Tibial nerve (tissue), 4 donors: Measurements from ENCODE around the gene UNC80.

Source experiments
- EP300 ChIP-seq, 2 donors: sonication (generic); formaldehyde crosslinking; IDR thresholded peaks; one replicate each; pipeline ENCODE4 v1.6.1; 2017; ENCODE audit warnings: antibody characterized with exemption in 2 of 2, mild to moderate bottlenecking in 1 of 2
- POLR2A ChIP-seq, 2 donors: fragments of 450-650 bp; IDR thresholded peaks; one replicate each; pipeline ENCODE4 v1.6.1; 2017; ENCODE audit warnings: antibody characterized with exemption in 2 of 2, mild to moderate bottlenecking in 2 of 2, moderate library complexity in 2 of 2
- TF ChIP-seq, protein P1 (sequence below), 5 experiments: fragments of 200-600 bp in 3 of 5; fragments of 450-650 bp in 2 of 5; sonication (generic) in 3 of 5; IDR thresholded peaks; one replicate each; pipeline ENCODE4 v1.5.1; 2016 to 2019; ENCODE audit warnings: antibody characterized with exemption in 5 of 5, mild to moderate bottlenecking in 3 of 5, moderate library complexity in 2 of 5

DNA sequence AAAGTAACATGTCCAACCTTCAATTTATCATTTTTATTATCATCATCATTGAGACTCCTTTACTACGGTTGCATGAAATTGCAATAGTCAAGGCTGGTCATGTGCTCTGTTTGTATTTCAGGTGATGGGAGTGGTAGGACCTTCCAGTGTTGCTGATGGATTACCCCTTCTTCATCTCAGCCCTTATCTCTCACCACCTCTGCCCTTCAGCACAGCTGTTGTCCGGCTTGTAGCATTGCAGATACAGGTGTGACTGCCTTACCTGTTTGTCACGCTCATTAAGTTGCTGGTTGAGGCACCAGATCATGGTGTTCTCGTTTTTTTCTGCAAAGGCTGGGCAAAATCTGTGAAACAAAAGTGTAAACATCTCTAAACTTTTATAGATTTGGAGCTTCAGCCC is 199.1 kb downstream of the UNC80 start:
- TF ChIP-seq, protein P1, sequence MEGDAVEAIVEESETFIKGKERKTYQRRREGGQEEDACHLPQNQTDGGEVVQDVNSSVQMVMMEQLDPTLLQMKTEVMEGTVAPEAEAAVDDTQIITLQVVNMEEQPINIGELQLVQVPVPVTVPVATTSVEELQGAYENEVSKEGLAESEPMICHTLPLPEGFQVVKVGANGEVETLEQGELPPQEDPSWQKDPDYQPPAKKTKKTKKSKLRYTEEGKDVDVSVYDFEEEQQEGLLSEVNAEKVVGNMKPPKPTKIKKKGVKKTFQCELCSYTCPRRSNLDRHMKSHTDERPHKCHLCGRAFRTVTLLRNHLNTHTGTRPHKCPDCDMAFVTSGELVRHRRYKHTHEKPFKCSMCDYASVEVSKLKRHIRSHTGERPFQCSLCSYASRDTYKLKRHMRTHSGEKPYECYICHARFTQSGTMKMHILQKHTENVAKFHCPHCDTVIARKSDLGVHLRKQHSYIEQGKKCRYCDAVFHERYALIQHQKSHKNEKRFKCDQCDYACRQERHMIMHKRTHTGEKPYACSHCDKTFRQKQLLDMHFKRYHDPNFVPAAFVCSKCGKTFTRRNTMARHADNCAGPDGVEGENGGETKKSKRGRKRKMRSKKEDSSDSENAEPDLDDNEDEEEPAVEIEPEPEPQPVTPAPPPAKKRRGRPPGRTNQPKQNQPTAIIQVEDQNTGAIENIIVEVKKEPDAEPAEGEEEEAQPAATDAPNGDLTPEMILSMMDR (IDR thresholded peaks at IDR 0.05) = no peak
- TF ChIP-seq EP300 (IDR thresholded peaks at IDR 0.05) (no peak), POLR2A (IDR thresholded peaks at IDR 0.05) (no peak)
